ENCODE results near the gene TAC4. TPM values are rescaled to one million over a fixed set of nuclear protein-coding genes. Genes with fewer than 3 reads are reported as not detected.

Gene TAC4
- total and polyA plus RNA-seq, 2 of the 13 experiments (the other 11 are each of a cell fraction or from before 2014, with no cell fraction given): not detected

- TF ChIP-seq FOSL1 (CRISPR knock-in tag; IDR thresholded peaks at IDR 0.05; ENCODE audit: borderline replicate concordance): no peak
- no peak for TF ChIP-seq RORA (CRISPR knock-in tag; IDR thresholded peaks at IDR 0.05)
- no peak for TF ChIP-seq ZBTB10 (CRISPR knock-in tag; IDR thresholded peaks at IDR 0.05; ENCODE audit: borderline replicate concordance)
- TF ChIP-seq ZNF484 (CRISPR knock-in tag; IDR thresholded peaks at IDR 0.05; ENCODE audit: borderline replicate concordance, low read depth): no peak
- TF ChIP-seq ARID3A (IDR thresholded peaks at IDR 0.05; ENCODE audit: low read depth, low read length): no peak
- TF ChIP-seq TAF15 (IDR thresholded peaks at IDR 0.05; ENCODE audit: low read depth, low read length, poor library complexity, severe bottlenecking): no peak
- TF ChIP-seq ZBTB37 (CRISPR knock-in tag; IDR thresholded peaks at IDR 0.05): no peak
- 0 out of 2 replicates have a peak, but pooled peaks have one; percentile 13 for TF ChIP-seq FOXO1 (CRISPR knock-in tag; IDR thresholded peaks at IDR 0.05)
- no peak for TF ChIP-seq TMF1 (CRISPR knock-in tag; IDR thresholded peaks at IDR 0.05; ENCODE audit: low read depth)
- no peak for TF ChIP-seq RFXANK (CRISPR knock-in tag; IDR thresholded peaks at IDR 0.05)
- no peak for TF ChIP-seq ZNF326 (CRISPR knock-in tag; IDR thresholded peaks at IDR 0.05; ENCODE audit: borderline replicate concordance)
- peak; percentile 47; the same call in 1 of the 2 replicates for TF ChIP-seq FOXJ3 (CRISPR knock-in tag; IDR thresholded peaks at IDR 0.05; ENCODE audit: borderline replicate concordance)
- no peak for TF ChIP-seq SOX13 (IDR thresholded peaks at IDR 0.05)
- peak in 1 of 2 experiments; percentile 8; a peak in 1 of 4 replicates for TF ChIP-seq SOX13 (CRISPR knock-in tag; conservative IDR thresholded peaks at IDR 0.05 in 1 of 2, IDR thresholded peaks at IDR 0.05 in 1 of 2)
- TF ChIP-seq SP140L (CRISPR knock-in tag; IDR thresholded peaks at IDR 0.05; ENCODE audit: borderline replicate concordance): no peak
- peak; percentile 96 for TF ChIP-seq ZMYM3 (CRISPR knock-in tag; IDR thresholded peaks at IDR 0.05)
- peak; percentile 67; the same call in 1 of the 2 replicates for TF ChIP-seq ZNF746 (CRISPR knock-in tag; IDR thresholded peaks at IDR 0.05)
- TF ChIP-seq ATAD3A (CRISPR knock-in tag; IDR thresholded peaks at IDR 0.05): no peak
- no peak for TF ChIP-seq E2F5 (CRISPR knock-in tag; conservative IDR thresholded peaks at IDR 0.05)
- TF ChIP-seq IRF2 (CRISPR knock-in tag; IDR thresholded peaks at IDR 0.05): no peak
- TF ChIP-seq ZNF558 (CRISPR knock-in tag; IDR thresholded peaks at IDR 0.05; ENCODE audit: borderline replicate concordance): no peak
- TF ChIP-seq NONO (IDR thresholded peaks at IDR 0.05): no peak
- peak; percentile 85; the same call in 1 of the 2 replicates for TF ChIP-seq NONO (CRISPR knock-in tag; conservative IDR thresholded peaks at IDR 0.05)
- TF ChIP-seq PHB2 (IDR thresholded peaks at IDR 0.05; ENCODE audit: partially characterized antibody): no peak
- TF ChIP-seq DPF2 (CRISPR knock-in tag; IDR thresholded peaks at IDR 0.05; ENCODE audit: borderline replicate concordance, low read depth): peak; percentile 58; the same call in 1 of the 2 replicates
These were observed 15.0 kb upstream of the TAC4 start (continued) for GRCh38 chr17:49862781-49863331.

All from HepG2 (cell line).